ENCODE measurements around the gene CLHC1. TPM values are rescaled to one million over a fixed set of nuclear protein-coding genes. Genes with fewer than 3 reads are reported as not detected.

The CLHC1 gene
- total and polyA plus RNA-seq, 2 experiments from 2014 or later: 1.3 to 5.6 TPM

Other genes with a start within 250 kb of the CLHC1 start
- gene RTN4, start 181.8 kb downstream of the CLHC1 start, total RNA-seq (2014; rRNA removed; shearing (Covaris generic)): 390 and 425 TPM in 2 replicates
- 357 and 361 TPM in 2 replicates for gene RTN4, start 181.8 kb downstream of the CLHC1 start, polyA plus RNA-seq (2016; fragmentation: Nextera tagmentation; extraction: Ambion mirVana)
- 1,113 and 1,144 TPM in 2 replicates for gene RPS27A, start 395 bp upstream of the CLHC1 start, total RNA-seq (2014; rRNA removed; shearing (Covaris generic))
- 775 TPM in 2 replicates for gene RPS27A, start 395 bp upstream of the CLHC1 start, polyA plus RNA-seq (2016; fragmentation: Nextera tagmentation; extraction: Ambion mirVana)
- 22.3 and 23.3 TPM in 2 replicates for gene MTIF2, start 36.9 kb upstream of the CLHC1 start, total RNA-seq (2014; rRNA removed; shearing (Covaris generic))
- gene MTIF2, start 36.9 kb upstream of the CLHC1 start, polyA plus RNA-seq (2016; fragmentation: Nextera tagmentation; extraction: Ambion mirVana): 17.2 and 19.1 TPM in 2 replicates
- 32.4 and 50.2 TPM in 2 replicates for gene CCDC88A, start 187.6 kb upstream of the CLHC1 start, total RNA-seq (2014; rRNA removed; shearing (Covaris generic))
- 25.8 and 30.4 TPM in 2 replicates for gene CCDC88A, start 187.6 kb upstream of the CLHC1 start, polyA plus RNA-seq (2016; fragmentation: Nextera tagmentation; extraction: Ambion mirVana)

All from GM23248 (cell line).